Muscle of leg (tissue), 16 donors: ENCODE data around the gene TMEM175. TPM values are rescaled to one million over a fixed set of nuclear protein-coding genes. Genes with fewer than 3 reads are reported as not detected.

Experiments used
- DNase-seq: peaks from one replicate; pipeline ENCODE4 v3.0.0; 2013
- H3K27ac ChIP-seq: one replicate; pipeline ENCODE4 v1.5.1; 2013; ENCODE audit warnings: mild to moderate bottlenecking, low read length, control low read depth
- H3K27me3 ChIP-seq: one replicate; pipeline ENCODE4 v1.6.1; 2013; ENCODE audit warnings: low read length; ENCODE audit not compliant: control insufficient read depth, insufficient read depth
- H3K36me3 ChIP-seq: one replicate; pipeline ENCODE4 v1.6.1; 2013; ENCODE audit warnings: low read length; ENCODE audit not compliant: control insufficient read depth, insufficient read depth
- H3K4me1 ChIP-seq: one replicate; pipeline ENCODE4 v1.6.1; 2013; ENCODE audit warnings: low read length; ENCODE audit not compliant: control insufficient read depth, insufficient read depth
- H3K4me3 ChIP-seq: one replicate; pipeline ENCODE4 v1.5.1; 2013; ENCODE audit warnings: low read length, control low read depth
- H3K9me3 ChIP-seq: replicated peaks from 2 replicates; pipeline ENCODE4 v1.6.1; 2013; ENCODE audit warnings: low read depth, low read length; ENCODE audit not compliant: control insufficient read depth
- WGBS: methylation state at CpG from one replicate; pipeline ENCODE4 v1.1.5; 2013; ENCODE audit warnings: missing lambda C conversion rate; ENCODE audit not compliant: insufficient coverage; 5-methylcytosine and 5-hydroxymethylcytosine counted together
- long read RNA-seq, 11 donors: transcript quantifications; one replicate each; lab custom pipeline, GENCODE V29; 2026
- polyA plus RNA-seq, 8 donors: library from polyadenylated mRNA; unstranded; fragments of 120-200 nt; gene quantifications; one replicate each; pipeline versions ENCODE4 v1.2.1 to v1.2.3, GENCODE V29; 2013; ENCODE audit warnings: inconsistent platforms in 1 of 8, low replicate concordance in 1 of 8; ENCODE audit not compliant: insufficient read length in 8 of 8, insufficient read depth in 1 of 8
- total RNA-seq: library from RNA; stranded (reverse); fragments of 120-200 nt; gene quantifications from one replicate; pipeline ENCODE4 v1.2.4, GENCODE V29; 2013

The TMEM175 gene
- total RNA-seq (9.8 TPM), polyA plus RNA-seq (10 to 100 TPM; 15.9 to 22.2 (median 18.8) TPM)
- long read RNA-seq, donor 1, partial matches to known transcripts: 5 of 6 reads
- long read RNA-seq, donor 1, other reads (novel, unspliced or antisense): 0 of 6 reads
- long read RNA-seq, donor 2, partial matches to known transcripts: 0 of 1 reads
- long read RNA-seq, donor 2, other reads (novel, unspliced or antisense): 0 of 1 reads
- long read RNA-seq, donor 3, partial matches to known transcripts: 10 of 14 reads
- long read RNA-seq, donor 3, other reads (novel, unspliced or antisense): 0 of 14 reads
- long read RNA-seq, donor 4: 0 reads
- long read RNA-seq, donor 5, partial matches to known transcripts: 0 of 6 reads
- long read RNA-seq, donor 5, other reads (novel, unspliced or antisense): 0 of 6 reads
- long read RNA-seq, donor 6, partial matches to known transcripts: 8 of 13 reads
- long read RNA-seq, donor 6, other reads (novel, unspliced or antisense): 0 of 13 reads
- long read RNA-seq, donor 7: 0 reads
- long read RNA-seq, donor 8, partial matches to known transcripts: 6 of 10 reads
- long read RNA-seq, donor 8, other reads (novel, unspliced or antisense): 0 of 10 reads
- long read RNA-seq, donor 9, partial matches to known transcripts: 0 of 3 reads
- long read RNA-seq, donor 9, other reads (novel, unspliced or antisense): 0 of 3 reads
- long read RNA-seq, donor 10, partial matches to known transcripts: 0 of 6 reads
- long read RNA-seq, donor 10, other reads (novel, unspliced or antisense): 0 of 6 reads
- long read RNA-seq, donor 11: 0 reads

GRCh38 chr4:931960-932712 is at the start of gene TMEM175, which contains the start of gene GAK:
Gene TMEM175, plus strand, starts transcription at chr4:932460. Its CDS starts 15,280 bp downstream, at chr4:947740.
Gene GAK, minus strand, starts transcription at chr4:932316. Its CDS starts 129 bp downstream, at chr4:932187.
- H3K36me3 ChIP-seq: no peaks in the 10 kb centered on the region
- peak within 1 kb of the TSS; percentile 72 for H3K27ac ChIP-seq
- peak; percentile 98 for DNase-seq
- H3K27me3 ChIP-seq: no peaks in the 10 kb centered on the region
- peak within 1 kb of the TSS; percentile 91 for H3K4me3 ChIP-seq
- H3K4me1 ChIP-seq: peaks cover 18% of the 10 kb centered on the region
- WGBS: under 1% methylated on average over 99 of the region's 99 CpGs
- no peaks in the 10 kb centered on the region for H3K9me3 ChIP-seq

- 92% methylated on average over 20 of the region's 22 CpGs for WGBS
- no peak overlapping the region for H3K4me3 ChIP-seq
- H3K4me1 ChIP-seq: no peaks in the 10 kb centered on the region
- H3K36me3 ChIP-seq: peaks cover 75% of the 10 kb centered on the region
- H3K27ac ChIP-seq: no peak overlapping the region
- H3K27me3 ChIP-seq: no peaks in the 10 kb centered on the region
- no peaks in the 10 kb centered on the region for H3K9me3 ChIP-seq
- DNase-seq: no peak
Observed at GRCh38 chr4:882646-883045, 49.6 kb upstream of the TMEM175 start.

GRCh38 chr4:883377-884095 is 48.7 kb upstream of the TMEM175 start:
- Histone ChIP-seq H3K4me3 (no peak overlapping the region), H3K27ac (no peak overlapping the region), H3K36me3 (peaks cover 81% of the 10 kb centered on the region), H3K9me3 (no peaks in the 10 kb centered on the region), H3K4me1 (no peaks in the 10 kb centered on the region), H3K27me3 (no peaks in the 10 kb centered on the region)
- WGBS: 92% methylated on average over 19 of the region's 26 CpGs
- no peak for DNase-seq

GRCh38 chr4:884259-884658 is 48.0 kb upstream of the TMEM175 start:
- Histone ChIP-seq H3K36me3 (peaks cover 81% of the 10 kb centered on the region), H3K9me3 (no peaks in the 10 kb centered on the region), H3K27me3 (no peaks in the 10 kb centered on the region), H3K4me1 (no peaks in the 10 kb centered on the region), H3K4me3 (no peak overlapping the region), H3K27ac (no peak overlapping the region)
- 84% methylated on average over 11 of the region's 15 CpGs for WGBS
- no peak for DNase-seq

- Histone ChIP-seq H3K4me3 (no peak overlapping the region), H3K9me3 (no peaks in the 10 kb centered on the region), H3K27me3 (no peaks in the 10 kb centered on the region), H3K27ac (no peak overlapping the region), H3K36me3 (peaks cover 81% of the 10 kb centered on the region), H3K4me1 (no peaks in the 10 kb centered on the region)
- no peak for DNase-seq
- 85% methylated on average over 23 of the region's 24 CpGs for WGBS
Observed at GRCh38 chr4:884896-885295, 47.4 kb upstream of the TMEM175 start.

GRCh38 chr4:885353-885752 is 46.9 kb upstream of the TMEM175 start:
- Histone ChIP-seq H3K27ac (no peak overlapping the region), H3K4me1 (no peaks in the 10 kb centered on the region), H3K27me3 (no peaks in the 10 kb centered on the region), H3K9me3 (no peaks in the 10 kb centered on the region), H3K36me3 (peaks cover 79% of the 10 kb centered on the region), H3K4me3 (no peak overlapping the region)
- DNase-seq: no peak
- WGBS: 92% methylated on average over 9 of the region's 10 CpGs

GRCh38 chr4:886244-886643 is 46.0 kb upstream of the TMEM175 start:
- no peaks in the 10 kb centered on the region for H3K9me3 ChIP-seq

GRCh38 chr4:887034-887763 is 45.1 kb upstream of the TMEM175 start:
- Histone ChIP-seq H3K27me3 (no peaks in the 10 kb centered on the region), H3K4me3 (no peak overlapping the region), H3K27ac (no peak overlapping the region), H3K9me3 (no peaks in the 10 kb centered on the region), H3K36me3 (peaks cover 67% of the 10 kb centered on the region), H3K4me1 (no peaks in the 10 kb centered on the region)
- WGBS: 95% methylated on average over 60 of the region's 63 CpGs
- no peak for DNase-seq

More at GRCh38 chr4:886244-886643, 46.0 kb upstream of the TMEM175 start:
- no peak overlapping the region for H3K27ac ChIP-seq
- no peaks in the 10 kb centered on the region for H3K27me3 ChIP-seq
- no peak overlapping the region for H3K4me3 ChIP-seq
- 60% methylated on average over 9 of the region's 9 CpGs for WGBS
- H3K36me3 ChIP-seq: peaks cover 71% of the 10 kb centered on the region
- no peaks in the 10 kb centered on the region for H3K4me1 ChIP-seq
- DNase-seq: peak; percentile 40

GRCh38 chr4:888029-888428 is 44.2 kb upstream of the TMEM175 start:
- peaks cover 67% of the 10 kb centered on the region for H3K36me3 ChIP-seq
- DNase-seq: no peak
- 97% methylated on average over 21 of the region's 23 CpGs for WGBS

More at GRCh38 chr4:888029-888428, 44.2 kb upstream of the TMEM175 start:
- no peak overlapping the region for H3K4me3 ChIP-seq
- H3K4me1 ChIP-seq: no peaks in the 10 kb centered on the region
- no peak overlapping the region for H3K27ac ChIP-seq
- H3K9me3 ChIP-seq: no peaks in the 10 kb centered on the region
- no peaks in the 10 kb centered on the region for H3K27me3 ChIP-seq
